GM23338 (cell line): ENCODE measurements around the gene HDHD5. TPM values are rescaled to one million over a fixed set of nuclear protein-coding genes. Genes with fewer than 3 reads are reported as not detected.
A peak's percentile ranks its signal among the peaks of the same experiment; 100 is the strongest.

Source experiments
- ATAC-seq: fragments of 200-7000 bp; cut with Tn5 transposase; 3 replicates; pipeline ENCODE4 v1.9.1; 2020
- DNase-seq: peaks from one replicate; pipeline ENCODE4 v3.0.0-alpha.2; 2015; ENCODE audit warnings: low spot score
- H2AFZ ChIP-seq: fragments of 200-600 bp; sonication (generic); 2 replicates; pipeline ENCODE4 v1.8.0; 2016; ENCODE audit warnings: antibody characterized with exemption, mild to moderate bottlenecking, moderate library complexity
- H3F3A ChIP-seq: fragments of 200-600 bp; sonication (generic); replicated peaks from 2 replicates; pipeline ENCODE4 v1.8.0; 2017; ENCODE audit warnings: antibody characterized with exemption, mixed run types, low read depth
- H3K27ac ChIP-seq: fragments of 200-600 bp; sonication (generic); 2 replicates; pipeline ENCODE4 v1.6.1; 2016; ENCODE audit warnings: low read depth
- H3K27me3 ChIP-seq: fragments of 200-600 bp; sonication (generic); 2 replicates; pipeline ENCODE4 v1.8.0; 2016; ENCODE audit warnings: mild to moderate bottlenecking, mixed run types, moderate library complexity; ENCODE audit not compliant: insufficient read depth
- H3K36me3 ChIP-seq: fragments of 200-600 bp; sonication (generic); 2 replicates; pipeline ENCODE4 v1.8.0; 2016; ENCODE audit warnings: mild to moderate bottlenecking; ENCODE audit not compliant: insufficient read depth
- H3K4me1 ChIP-seq: fragments of 200-600 bp; sonication (generic); 2 replicates; pipeline ENCODE4 v1.8.0; 2016; ENCODE audit warnings: mild to moderate bottlenecking, moderate library complexity; ENCODE audit not compliant: insufficient read depth
- H3K4me2 ChIP-seq: fragments of 200-600 bp; sonication (generic); 2 replicates; pipeline ENCODE4 v1.7.1; 2017; ENCODE audit warnings: mixed run types
- H3K4me3 ChIP-seq: fragments of 200-600 bp; sonication (generic); 2 replicates; pipeline ENCODE4 v1.6.1; 2016; ENCODE audit warnings: mixed run types
- H3K79me2 ChIP-seq: fragments of 200-600 bp; sonication (generic); replicated peaks from 2 replicates; pipeline ENCODE4 v1.8.0; 2017; ENCODE audit warnings: mild to moderate bottlenecking; ENCODE audit not compliant: insufficient read depth
- H3K9me2 ChIP-seq: fragments of 200-600 bp; sonication (generic); 2 replicates; pipeline ENCODE4 v1.8.0; 2017; ENCODE audit not compliant: insufficient read depth
- H4K20me1 ChIP-seq: fragments of 200-600 bp; sonication (generic); replicated peaks from 2 replicates; pipeline ENCODE4 v1.8.0; 2017; ENCODE audit warnings: mild to moderate bottlenecking; ENCODE audit not compliant: insufficient read depth
- H3K27ac Mint-ChIP-seq: 2 replicates; pipeline ENCODE4 v1.8.0; 2020; ENCODE audit warnings: inconsistent platforms, mild to moderate bottlenecking, moderate library complexity, mixed read lengths
- H3K27me3 Mint-ChIP-seq: 3 replicates; pipeline ENCODE4 v1.8.0; 2022; ENCODE audit warnings: low read depth, mild to moderate bottlenecking, moderate library complexity, mixed read lengths, inconsistent platforms; ENCODE audit not compliant: insufficient read depth, poor library complexity
- H3K36me3 Mint-ChIP-seq: 3 replicates; pipeline ENCODE4 v1.8.0; 2021; ENCODE audit warnings: low read depth, mild to moderate bottlenecking, inconsistent platforms, moderate library complexity, mixed read lengths
- H3K4me1 Mint-ChIP-seq: 3 replicates; pipeline ENCODE4 v1.8.0; 2020; ENCODE audit warnings: mild to moderate bottlenecking, inconsistent platforms, mixed read lengths
- H3K4me3 Mint-ChIP-seq: 3 replicates; pipeline ENCODE4 v1.8.0; 2021; ENCODE audit warnings: moderate library complexity, mild to moderate bottlenecking, inconsistent platforms, mixed read lengths
- H3K9me3 Mint-ChIP-seq: 3 replicates; pipeline ENCODE4 v1.8.0; 2020; ENCODE audit warnings: moderate library complexity, mild to moderate bottlenecking, inconsistent platforms, mixed read lengths
- CREB1 ChIP-seq: fragments of 250-450 bp; sonication (Bioruptor Pico); IDR thresholded peaks from 2 replicates; pipeline ENCODE4 v1.5.0; 2020; ENCODE audit warnings: low read depth, mild to moderate bottlenecking, moderate library complexity
- EZH2 ChIP-seq: fragments of 200-600 bp; sonication (generic); IDR thresholded peaks from one replicate; pipeline ENCODE4 v1.8.0; 2017; ENCODE audit warnings: antibody characterized with exemption, mild to moderate bottlenecking, low read depth; ENCODE audit not compliant: unreplicated experiment
- EZH2phosphoT487 ChIP-seq: fragments of 200-600 bp; sonication (generic); IDR thresholded peaks from one replicate; pipeline ENCODE4 v1.8.1; 2018; ENCODE audit warnings: antibody characterized with exemption; ENCODE audit not compliant: unreplicated experiment
- NANOG ChIP-seq: IDR thresholded peaks from 2 replicates; pipeline ENCODE4 v1.6.1; 2016; ENCODE audit warnings: antibody characterized with exemption, borderline replicate concordance
- POLR2AphosphoS5 ChIP-seq: IDR thresholded peaks from 2 replicates; pipeline ENCODE4 v1.6.1; 2016; ENCODE audit warnings: antibody characterized with exemption, low read depth
- STAT1 ChIP-seq: IDR thresholded peaks from one replicate; pipeline ENCODE4 v1.6.1; 2016; ENCODE audit warnings: antibody characterized with exemption; ENCODE audit not compliant: unreplicated experiment
- ZNF331 ChIP-seq: fragments of 250-450 bp; sonication (Bioruptor Pico); IDR thresholded peaks from 2 replicates; pipeline ENCODE4 v1.5.0; 2020; ENCODE audit warnings: low read depth, mild to moderate bottlenecking, moderate library complexity
- ZNF462 ChIP-seq: fragments of 250-450 bp; sonication (Bioruptor Pico); IDR thresholded peaks from 2 replicates; pipeline ENCODE4 v1.5.0; 2020; ENCODE audit warnings: mild to moderate bottlenecking, moderate library complexity
- polyA plus RNA-seq: library from polyadenylated mRNA; unstranded; fragments of >200 nt; fragmentation: Nextera tagmentation; extraction: Ambion mirVana; gene quantifications from 2 replicates; pipeline ENCODE4 v1.2.1, GENCODE V29; 2016
- total RNA-seq: library from RNA; depleted of rRNA; stranded (reverse); fragments of >200 nt; shearing (Covaris generic); gene quantifications from 2 replicates; pipeline ENCODE4 v1.2.3, GENCODE V29; 2014
- TF ChIP-seq, protein P1 (sequence below), 2 experiments: fragments of 200-600 bp in 1 of 2; sonication (generic) in 1 of 2; conservative IDR thresholded peaks; 2 replicates each; pipeline versions ENCODE4 v1.5.1 to v1.6.1; 2016 to 2017; ENCODE audit warnings: antibody characterized with exemption in 2 of 2, low read depth in 2 of 2, mild to moderate bottlenecking in 2 of 2, moderate library complexity in 1 of 2
- TF ChIP-seq, protein P2 (sequence below): IDR thresholded peaks from 2 replicates; pipeline ENCODE4 v1.6.1; 2016; ENCODE audit warnings: antibody characterized with exemption

HDHD5 gene
- total and polyA plus RNA-seq, 2 experiments from 2014 or later: 70.0 to 116 TPM

- Mint-ChIP-seq H3K36me3 (peaks cover 7% of the 10 kb centered on the region; the same call in 2 of the 3 replicates), H3K9me3 (no peaks in the 10 kb centered on the region), H3K4me1 (peaks cover 5% of the 10 kb centered on the region; the same call in 2 of the 3 replicates), H3K27me3 (peaks cover 3% of the 10 kb centered on the region), H3K27ac (no peak overlapping the region), H3K4me3 (no peak overlapping the region)
- Histone ChIP-seq H3K4me2 (no peak overlapping the region), H3K4me3 (no peak overlapping the region), H2AFZ (no peak overlapping the region), H3F3A (peaks cover 6% of the 10 kb centered on the region; the same call in 1 of the 2 replicates), H3K79me2 (peaks cover 12% of the 10 kb centered on the region), H3K4me1 (peaks cover 7% of the 10 kb centered on the region; the same call in 1 of the 2 replicates), H3K36me3 (no peaks in the 10 kb centered on the region), H4K20me1 (0 out of 2 replicates have a peak, but pooled peaks cover 5% of the 10 kb centered on the region), H3K27me3 (no peaks in the 10 kb centered on the region), H3K9me2 (no peaks in the 10 kb centered on the region), H3K27ac (no peak overlapping the region)
- ATAC-seq: peak; percentile 90
- peak; percentile 76 for DNase-seq
- TF ChIP-seq ZNF331 (CRISPR knock-in tag): no peak
- TF ChIP-seq, protein P1, sequence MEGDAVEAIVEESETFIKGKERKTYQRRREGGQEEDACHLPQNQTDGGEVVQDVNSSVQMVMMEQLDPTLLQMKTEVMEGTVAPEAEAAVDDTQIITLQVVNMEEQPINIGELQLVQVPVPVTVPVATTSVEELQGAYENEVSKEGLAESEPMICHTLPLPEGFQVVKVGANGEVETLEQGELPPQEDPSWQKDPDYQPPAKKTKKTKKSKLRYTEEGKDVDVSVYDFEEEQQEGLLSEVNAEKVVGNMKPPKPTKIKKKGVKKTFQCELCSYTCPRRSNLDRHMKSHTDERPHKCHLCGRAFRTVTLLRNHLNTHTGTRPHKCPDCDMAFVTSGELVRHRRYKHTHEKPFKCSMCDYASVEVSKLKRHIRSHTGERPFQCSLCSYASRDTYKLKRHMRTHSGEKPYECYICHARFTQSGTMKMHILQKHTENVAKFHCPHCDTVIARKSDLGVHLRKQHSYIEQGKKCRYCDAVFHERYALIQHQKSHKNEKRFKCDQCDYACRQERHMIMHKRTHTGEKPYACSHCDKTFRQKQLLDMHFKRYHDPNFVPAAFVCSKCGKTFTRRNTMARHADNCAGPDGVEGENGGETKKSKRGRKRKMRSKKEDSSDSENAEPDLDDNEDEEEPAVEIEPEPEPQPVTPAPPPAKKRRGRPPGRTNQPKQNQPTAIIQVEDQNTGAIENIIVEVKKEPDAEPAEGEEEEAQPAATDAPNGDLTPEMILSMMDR (conservative IDR thresholded peaks at IDR 0.05; ENCODE audit: low read depth in 2 of 2): peak; percentile 61 to 72
Observed at GRCh38 chr22:17095538-17095937, 63.5 kb downstream of the HDHD5 start.

- Mint-ChIP-seq H3K36me3 (no peaks in the 10 kb centered on the region), H3K27ac (no peak overlapping the region), H3K9me3 (no peaks in the 10 kb centered on the region), H3K27me3 (peaks cover 6% of the 10 kb centered on the region), H3K4me3 (no peak overlapping the region), H3K4me1 (peaks cover 9% of the 10 kb centered on the region; the same call in 2 of the 3 replicates)
- no peak overlapping the region for H3K27ac ChIP-seq
- DNase-seq (no peak), ATAC-seq (no peak)
- H3F3A ChIP-seq: peaks cover 6% of the 10 kb centered on the region; the same call in 1 of the 2 replicates
- no peak overlapping the region for H2AFZ ChIP-seq
- H3K79me2 ChIP-seq: peaks cover 12% of the 10 kb centered on the region
- H3K27me3 ChIP-seq: no peaks in the 10 kb centered on the region
- no peaks in the 10 kb centered on the region for H3K36me3 ChIP-seq
- no peak overlapping the region for H3K4me3 ChIP-seq
- peaks cover 14% of the 10 kb centered on the region for H3K4me1 ChIP-seq
- H3K4me2 ChIP-seq: no peak overlapping the region
- peaks cover 5% of the 10 kb centered on the region; the same call in 1 of the 2 replicates for H4K20me1 ChIP-seq
- H3K9me2 ChIP-seq: no peaks in the 10 kb centered on the region
- no peak for TF ChIP-seq NANOG
- TF ChIP-seq ZNF462 (CRISPR knock-in tag): no peak
- no peak for TF ChIP-seq EZH2
- TF ChIP-seq, protein P2, sequence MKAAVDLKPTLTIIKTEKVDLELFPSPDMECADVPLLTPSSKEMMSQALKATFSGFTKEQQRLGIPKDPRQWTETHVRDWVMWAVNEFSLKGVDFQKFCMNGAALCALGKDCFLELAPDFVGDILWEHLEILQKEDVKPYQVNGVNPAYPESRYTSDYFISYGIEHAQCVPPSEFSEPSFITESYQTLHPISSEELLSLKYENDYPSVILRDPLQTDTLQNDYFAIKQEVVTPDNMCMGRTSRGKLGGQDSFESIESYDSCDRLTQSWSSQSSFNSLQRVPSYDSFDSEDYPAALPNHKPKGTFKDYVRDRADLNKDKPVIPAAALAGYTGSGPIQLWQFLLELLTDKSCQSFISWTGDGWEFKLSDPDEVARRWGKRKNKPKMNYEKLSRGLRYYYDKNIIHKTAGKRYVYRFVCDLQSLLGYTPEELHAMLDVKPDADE: no peak
- TF ChIP-seq CREB1 (CRISPR knock-in tag): no peak
- TF ChIP-seq, protein P1 (conservative IDR thresholded peaks at IDR 0.05; ENCODE audit: low read depth in 2 of 2): no peak
- no peak for TF ChIP-seq STAT1
- TF ChIP-seq POLR2AphosphoS5: no peak
- no peak for TF ChIP-seq ZNF331 (CRISPR knock-in tag)
- TF ChIP-seq EZH2phosphoT487: no peak
Observed at GRCh38 chr22:17093081-17093480, 66.0 kb downstream of the HDHD5 start.
